Tibial nerve (tissue), 4 donors: ENCODE data around the gene DNMT3A. TPM values are rescaled to one million over a fixed set of nuclear protein-coding genes. Genes with fewer than 3 reads are reported as not detected.

ENCODE experiments used
- DNase-seq, 2 donors: peaks; one replicate each; pipeline ENCODE4 v3.0.0-alpha.2; 2019; ENCODE audit warnings: low spot score in 2 of 2
- H3K27ac ChIP-seq, 4 donors: fragments of 200-600 bp; sonication (generic) in 3 of 4; one replicate each; pipeline ENCODE4 v1.5.1; 2017 to 2019; ENCODE audit warnings: mild to moderate bottlenecking in 1 of 4
- H3K27me3 ChIP-seq, 2 donors: fragments of 200-600 bp; sonication (generic) in 1 of 2; one replicate each; pipeline versions ENCODE4 v1.5.1 to v1.6.0; 2017 to 2019
- H3K36me3 ChIP-seq, 3 donors: fragments of 200-600 bp; sonication (generic); one replicate each; pipeline ENCODE4 v1.5.1; 2018 to 2019
- H3K4me1 ChIP-seq, 4 donors: fragments of 200-600 bp; sonication (generic) in 3 of 4; one replicate each; pipeline ENCODE4 v1.5.1; 2017 to 2019
- H3K4me3 ChIP-seq, 4 donors: fragments of 200-600 bp; sonication (generic) in 3 of 4; one replicate each; pipeline ENCODE4 v1.5.1; 2017 to 2019; ENCODE audit warnings: mild to moderate bottlenecking in 1 of 4, moderate library complexity in 1 of 4
- H3K9me3 ChIP-seq, 4 donors: fragments of 200-600 bp; sonication (generic) in 3 of 4; one replicate each; pipeline ENCODE4 v1.5.1; 2017 to 2019
- CTCF ChIP-seq, 5 experiments: fragments of 200-600 bp in 3 of 5; fragments of 450-650 bp in 2 of 5; sonication (generic) in 3 of 5; IDR thresholded peaks; one replicate each; pipeline ENCODE4 v1.5.1; 2016 to 2019; ENCODE audit warnings: antibody characterized with exemption in 5 of 5, mild to moderate bottlenecking in 3 of 5, moderate library complexity in 2 of 5
- EP300 ChIP-seq, 2 donors: sonication (generic); formaldehyde crosslinking; IDR thresholded peaks; one replicate each; pipeline ENCODE4 v1.6.1; 2017; ENCODE audit warnings: antibody characterized with exemption in 2 of 2, mild to moderate bottlenecking in 1 of 2
- POLR2A ChIP-seq, 2 donors: fragments of 450-650 bp; IDR thresholded peaks; one replicate each; pipeline ENCODE4 v1.6.1; 2017; ENCODE audit warnings: antibody characterized with exemption in 2 of 2, mild to moderate bottlenecking in 2 of 2, moderate library complexity in 2 of 2
- WGBS, 2 donors: methylation state at CpG; one replicate each; pipeline ENCODE4 v1.1.5; 2018; 5-methylcytosine and 5-hydroxymethylcytosine counted together
- total RNA-seq, 4 donors: library from RNA; depleted of rRNA; stranded (reverse); fragments of >200 nt; gene quantifications; one replicate each; pipeline ENCODE4 v1.1.0, GENCODE V29; 2016

The DNMT3A gene
- total RNA-seq, 4 donors from 2014 or later: 17.4 to 28.4 (median 25.0) TPM

- no peak for DNase-seq
- peaks cover 0 to 32% (median 6%) of the 10 kb centered on the region in 4 donors for H3K4me1 ChIP-seq
- TF ChIP-seq EP300 (IDR thresholded peaks at IDR 0.05): no peak
- TF ChIP-seq CTCF (IDR thresholded peaks at IDR 0.05): no peak
- no peaks in the 10 kb centered on the region for H3K27me3 ChIP-seq
- H3K36me3 ChIP-seq: peaks cover 0 to 40% (median 4%) of the 10 kb centered on the region in 3 donors
- 70 to 72% methylated on average over 7 of the region's 7 CpGs for WGBS, 2 donors
- H3K27ac ChIP-seq: no peak overlapping the region
- no peak overlapping the region for H3K4me3 ChIP-seq
- H3K9me3 ChIP-seq: no peaks in the 10 kb centered on the region
Measured at GRCh38 chr2:25270061-25270460, 71.7 kb downstream of the DNMT3A start.

GRCh38 chr2:25269233-25269632 is 72.5 kb downstream of the DNMT3A start:
- Histone ChIP-seq H3K27me3 (no peaks in the 10 kb centered on the region), H3K9me3 (no peaks in the 10 kb centered on the region), H3K27ac (no peak overlapping the region), H3K36me3 (peaks cover 0 to 40% (median 4%) of the 10 kb centered on the region in 3 donors), H3K4me3 (no peak overlapping the region), H3K4me1 (peaks cover 0 to 34% (median 3%) of the 10 kb centered on the region in 4 donors)
- DNase-seq: no peak
- 83 to 87% methylated on average over 3 of the region's 3 CpGs for WGBS, 2 donors
- TF ChIP-seq POLR2A (IDR thresholded peaks at IDR 0.05) (no peak), EP300 (IDR thresholded peaks at IDR 0.05) (no peak), CTCF (IDR thresholded peaks at IDR 0.05) (no peak)

- Histone ChIP-seq H3K4me1 (peaks cover 0 to 34% (median 0%) of the 10 kb centered on the region in 4 donors), H3K4me3 (no peak overlapping the region), H3K9me3 (no peaks in the 10 kb centered on the region), H3K36me3 (peaks cover 0 to 32% (median 4%) of the 10 kb centered on the region in 3 donors), H3K27me3 (no peaks in the 10 kb centered on the region), H3K27ac (peak overlapping the region in 1 of 4 donors; percentile 42)
- 73 to 77% methylated on average over 10 of the region's 10 CpGs for WGBS, 2 donors
- DNase-seq: no peak
- TF ChIP-seq CTCF (IDR thresholded peaks at IDR 0.05) (no peak), EP300 (IDR thresholded peaks at IDR 0.05) (no peak), POLR2A (IDR thresholded peaks at IDR 0.05) (no peak)
Measured at GRCh38 chr2:25268139-25268538, 73.6 kb downstream of the DNMT3A start.

- peaks cover 0 to 34% (median 0%) of the 10 kb centered on the region in 4 donors for H3K4me1 ChIP-seq
- H3K4me3 ChIP-seq: no peak overlapping the region
- TF ChIP-seq POLR2A (IDR thresholded peaks at IDR 0.05) (no peak), CTCF (IDR thresholded peaks at IDR 0.05) (no peak), EP300 (IDR thresholded peaks at IDR 0.05) (no peak)
- H3K27me3 ChIP-seq: no peaks in the 10 kb centered on the region
- H3K9me3 ChIP-seq: no peaks in the 10 kb centered on the region
- no peak for DNase-seq
- peaks cover 0 to 29% (median 4%) of the 10 kb centered on the region in 3 donors for H3K36me3 ChIP-seq
- no peak overlapping the region for H3K27ac ChIP-seq
Measured at GRCh38 chr2:25266399-25266798, 75.3 kb downstream of the DNMT3A start.

- Histone ChIP-seq H3K27me3 (no peaks in the 10 kb centered on the region), H3K4me1 (peaks cover 0 to 34% (median 0%) of the 10 kb centered on the region in 4 donors), H3K4me3 (no peak overlapping the region), H3K27ac (peak overlapping the region in 1 of 4 donors; percentile 9), H3K36me3 (peaks cover 0 to 26% (median 4%) of the 10 kb centered on the region in 3 donors), H3K9me3 (no peaks in the 10 kb centered on the region)
- no peak for TF ChIP-seq EP300 (IDR thresholded peaks at IDR 0.05)
- no peak for TF ChIP-seq POLR2A (IDR thresholded peaks at IDR 0.05)
- TF ChIP-seq CTCF (IDR thresholded peaks at IDR 0.05): no peak
- WGBS, 2 donors: 91% methylated on average over 2 of the region's 2 CpGs
- DNase-seq: no peak
Measured at GRCh38 chr2:25265802-25266201, 75.9 kb downstream of the DNMT3A start.
